IPS-NIHi7 (cell line): ENCODE results near the gene ATP8B1.
A peak's percentile ranks its signal among the peaks of the same experiment; 100 is the strongest.

ENCODE experiments used
- DNase-seq: peaks from one replicate; pipeline ENCODE4 v3.0.0; 2012; ENCODE audit warnings: mixed read lengths; ENCODE audit errors: extremely low spot score

The ATP8B1 gene

GRCh38 chr18:57624988-57625387, 178.1 kb downstream of the ATP8B1 start:
- no peak for DNase-seq

- peak; percentile 35 for DNase-seq
Observed at GRCh38 chr18:57621246-57621604, 181.9 kb downstream of the ATP8B1 start.

- DNase-seq, result no peak
Observed at GRCh38 chr18:57619876-57620275, 183.2 kb downstream of the ATP8B1 start.

GRCh38 chr18:57618910-57619309, 184.2 kb downstream of the ATP8B1 start:
- no peak for DNase-seq

- DNase-seq, result no peak
Observed at GRCh38 chr18:57603871-57604270, 199.2 kb downstream of the ATP8B1 start.
